WTC11 (cell line): Measurements from ENCODE around the gene GRPR. TPM values are rescaled to one million over a fixed set of nuclear protein-coding genes. Genes with fewer than 3 reads are reported as not detected.

Experiments
- ATAC-seq: fragments of 200-7000 bp; cut with Tn5 transposase; 2 replicates; pipeline ENCODE4 v1.10.0; 2021; ENCODE audit warnings: mild to moderate bottlenecking, moderate library complexity
- CTCF ChIA-PET: fragments of 300-600 bp; sonication (Branson Sonifier 250); formaldehyde crosslinking; loops from one replicate; lab custom pipeline; 2021; ENCODE audit warnings: antibody characterized with exemption; lab: Charles Lee
- POLR2A ChIA-PET: fragments of 350-600 bp; sonication (Branson Sonifier 250); formaldehyde crosslinking; loops from one replicate; lab custom pipeline; 2021; ENCODE audit warnings: antibody characterized with exemption; lab: Charles Lee
- DNase-seq: peaks from one replicate; pipeline ENCODE4 v3.0.0; 2021; ENCODE audit warnings: low spot score
- H3K27ac Mint-ChIP-seq: 2 replicates; pipeline ENCODE4 v1.8.0; 2021; ENCODE audit warnings: mixed read lengths
- H3K27me3 Mint-ChIP-seq: 2 replicates; pipeline ENCODE4 v1.8.0; 2021; ENCODE audit warnings: low read depth, mild to moderate bottlenecking, moderate library complexity, mixed read lengths
- H3K36me3 Mint-ChIP-seq: 2 replicates; pipeline ENCODE4 v1.8.0; 2021; ENCODE audit warnings: mixed read lengths
- H3K4me1 Mint-ChIP-seq: 2 replicates; pipeline ENCODE4 v1.8.0; 2022; ENCODE audit warnings: mixed read lengths
- H3K4me3 Mint-ChIP-seq: 2 replicates; pipeline ENCODE4 v1.8.0; 2021; ENCODE audit warnings: mild to moderate bottlenecking, moderate library complexity, mixed read lengths
- H3K9me3 Mint-ChIP-seq: 2 replicates; pipeline ENCODE4 v1.8.0; 2021; ENCODE audit warnings: mixed read lengths
- ATF1 ChIP-seq: sonication (generic); formaldehyde crosslinking; IDR thresholded peaks from 2 replicates; pipeline ENCODE4 v1.8.1; 2023; ENCODE audit warnings: mild to moderate bottlenecking, moderate library complexity, missing genetic modification reagents
- ATF3 ChIP-seq: sonication (generic); formaldehyde crosslinking; conservative IDR thresholded peaks from 2 replicates; pipeline ENCODE4 v1.8.1; 2022; ENCODE audit warnings: mild to moderate bottlenecking, missing genetic modification reagents
- E2F5 ChIP-seq: sonication (generic); formaldehyde crosslinking; IDR thresholded peaks from 2 replicates; pipeline ENCODE4 v1.8.1; 2022; ENCODE audit warnings: mild to moderate bottlenecking, moderate library complexity, missing genetic modification reagents
- FOXP1 ChIP-seq: sonication (generic); formaldehyde crosslinking; IDR thresholded peaks from 2 replicates; pipeline ENCODE4 v1.8.0; 2022; ENCODE audit warnings: missing genetic modification reagents, mild to moderate bottlenecking, moderate library complexity, borderline replicate concordance
- GTF2I ChIP-seq: fragments of 250-450 bp; sonication (Bioruptor Pico); conservative IDR thresholded peaks from 2 replicates; pipeline ENCODE4 v1.4.0; 2021; ENCODE audit warnings: mild to moderate bottlenecking
- MYBL2 ChIP-seq: sonication (generic); formaldehyde crosslinking; IDR thresholded peaks from 2 replicates; pipeline ENCODE4 v1.8.1; 2023; ENCODE audit warnings: mild to moderate bottlenecking, moderate library complexity, missing genetic modification reagents
- NR1H2 ChIP-seq: sonication (generic); formaldehyde crosslinking; IDR thresholded peaks from 2 replicates; pipeline ENCODE4 v1.9.0; 2021; ENCODE audit warnings: mild to moderate bottlenecking, moderate library complexity, missing genetic modification reagents
- RELA ChIP-seq: sonication (generic); formaldehyde crosslinking; IDR thresholded peaks from 2 replicates; pipeline ENCODE4 v1.8.1; 2022; ENCODE audit warnings: missing genetic modification reagents, mild to moderate bottlenecking, borderline replicate concordance
- RORB ChIP-seq: fragments of 250-450 bp; sonication (Bioruptor Pico); IDR thresholded peaks from 2 replicates; pipeline ENCODE4 v1.9.0; 2021; ENCODE audit warnings: mild to moderate bottlenecking
- TEAD1 ChIP-seq: sonication (generic); formaldehyde crosslinking; IDR thresholded peaks from 2 replicates; pipeline ENCODE4 v1.8.0; 2022; ENCODE audit warnings: mild to moderate bottlenecking, missing genetic modification reagents
- ZNF219 ChIP-seq: sonication (generic); formaldehyde crosslinking; IDR thresholded peaks from 2 replicates; pipeline ENCODE4 v1.8.0; 2023; ENCODE audit warnings: missing genetic modification reagents, mild to moderate bottlenecking, borderline replicate concordance
- ZNF263 ChIP-seq: sonication (generic); formaldehyde crosslinking; IDR thresholded peaks from 2 replicates; pipeline ENCODE4 v1.8.1; 2022; ENCODE audit warnings: low read depth, mild to moderate bottlenecking, moderate library complexity, missing genetic modification reagents
- total RNA-seq: library from RNA; stranded (reverse); gene quantifications from 3 replicates; pipeline ENCODE4 v1.2.3, GENCODE V29; 2021
- TF ChIP-seq, protein P1 (sequence below): fragments of 250-450 bp; sonication (Bioruptor Pico); IDR thresholded peaks from 2 replicates; pipeline ENCODE4 v1.9.0; 2021; ENCODE audit warnings: mild to moderate bottlenecking, borderline replicate concordance
- TF ChIP-seq, protein P2 (sequence below): sonication (generic); formaldehyde crosslinking; IDR thresholded peaks from 2 replicates; pipeline ENCODE4 v1.8.1; 2023; ENCODE audit warnings: mild to moderate bottlenecking, missing genetic modification reagents
- TF ChIP-seq, protein P3 (sequence below): sonication (generic); formaldehyde crosslinking; IDR thresholded peaks from 2 replicates; pipeline ENCODE4 v1.8.0; 2023; ENCODE audit warnings: missing genetic modification reagents, mild to moderate bottlenecking, borderline replicate concordance

The GRPR gene
- total RNA-seq, 1 experiment from 2014 or later = 8.9 TPM

DNA sequence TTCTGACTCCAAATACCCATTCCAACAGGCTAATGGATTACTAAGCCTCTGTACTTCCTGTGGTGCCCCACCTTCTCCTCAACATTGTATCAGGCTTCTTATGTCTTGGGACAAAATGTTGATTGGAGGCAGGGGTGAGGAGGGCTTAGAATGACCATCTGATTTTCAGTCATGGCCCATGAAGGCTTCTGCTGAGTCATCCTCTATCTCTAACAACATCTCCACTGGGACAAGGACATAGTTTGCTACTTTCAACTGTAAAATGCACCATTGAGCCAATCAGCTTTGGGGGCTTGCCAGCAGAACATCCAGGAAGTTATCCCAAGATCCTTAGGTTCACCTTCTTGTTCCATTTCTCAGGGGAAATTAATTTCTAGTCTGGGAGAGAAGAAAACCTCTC is 73.5 kb downstream of the GRPR start:
- ATAC-seq (no peak), DNase-seq (no peak)
- H3K36me3 Mint-ChIP-seq = peaks cover 8% of the 10 kb centered on the region; the same call in 1 of the 2 replicates
- no peak for TF ChIP-seq FOXP1
- no peak for TF ChIP-seq MYBL2 (CRISPR knock-in tag)
- TF ChIP-seq NR1H2 (CRISPR knock-in tag) = no peak
- no peak for TF ChIP-seq ATF1 (CRISPR knock-in tag)
- TF ChIP-seq ATF3 (CRISPR knock-in tag) = no peak
- TF ChIP-seq E2F5 (CRISPR knock-in tag) = no peak
- TF ChIP-seq ZNF219 (CRISPR knock-in tag) = no peak
- TF ChIP-seq, protein P1, sequence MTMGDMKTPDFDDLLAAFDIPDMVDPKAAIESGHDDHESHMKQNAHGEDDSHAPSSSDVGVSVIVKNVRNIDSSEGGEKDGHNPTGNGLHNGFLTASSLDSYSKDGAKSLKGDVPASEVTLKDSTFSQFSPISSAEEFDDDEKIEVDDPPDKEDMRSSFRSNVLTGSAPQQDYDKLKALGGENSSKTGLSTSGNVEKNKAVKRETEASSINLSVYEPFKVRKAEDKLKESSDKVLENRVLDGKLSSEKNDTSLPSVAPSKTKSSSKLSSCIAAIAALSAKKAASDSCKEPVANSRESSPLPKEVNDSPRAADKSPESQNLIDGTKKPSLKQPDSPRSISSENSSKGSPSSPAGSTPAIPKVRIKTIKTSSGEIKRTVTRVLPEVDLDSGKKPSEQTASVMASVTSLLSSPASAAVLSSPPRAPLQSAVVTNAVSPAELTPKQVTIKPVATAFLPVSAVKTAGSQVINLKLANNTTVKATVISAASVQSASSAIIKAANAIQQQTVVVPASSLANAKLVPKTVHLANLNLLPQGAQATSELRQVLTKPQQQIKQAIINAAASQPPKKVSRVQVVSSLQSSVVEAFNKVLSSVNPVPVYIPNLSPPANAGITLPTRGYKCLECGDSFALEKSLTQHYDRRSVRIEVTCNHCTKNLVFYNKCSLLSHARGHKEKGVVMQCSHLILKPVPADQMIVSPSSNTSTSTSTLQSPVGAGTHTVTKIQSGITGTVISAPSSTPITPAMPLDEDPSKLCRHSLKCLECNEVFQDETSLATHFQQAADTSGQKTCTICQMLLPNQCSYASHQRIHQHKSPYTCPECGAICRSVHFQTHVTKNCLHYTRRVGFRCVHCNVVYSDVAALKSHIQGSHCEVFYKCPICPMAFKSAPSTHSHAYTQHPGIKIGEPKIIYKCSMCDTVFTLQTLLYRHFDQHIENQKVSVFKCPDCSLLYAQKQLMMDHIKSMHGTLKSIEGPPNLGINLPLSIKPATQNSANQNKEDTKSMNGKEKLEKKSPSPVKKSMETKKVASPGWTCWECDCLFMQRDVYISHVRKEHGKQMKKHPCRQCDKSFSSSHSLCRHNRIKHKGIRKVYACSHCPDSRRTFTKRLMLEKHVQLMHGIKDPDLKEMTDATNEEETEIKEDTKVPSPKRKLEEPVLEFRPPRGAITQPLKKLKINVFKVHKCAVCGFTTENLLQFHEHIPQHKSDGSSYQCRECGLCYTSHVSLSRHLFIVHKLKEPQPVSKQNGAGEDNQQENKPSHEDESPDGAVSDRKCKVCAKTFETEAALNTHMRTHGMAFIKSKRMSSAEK (CRISPR knock-in tag) = no peak
- TF ChIP-seq, protein P2, sequence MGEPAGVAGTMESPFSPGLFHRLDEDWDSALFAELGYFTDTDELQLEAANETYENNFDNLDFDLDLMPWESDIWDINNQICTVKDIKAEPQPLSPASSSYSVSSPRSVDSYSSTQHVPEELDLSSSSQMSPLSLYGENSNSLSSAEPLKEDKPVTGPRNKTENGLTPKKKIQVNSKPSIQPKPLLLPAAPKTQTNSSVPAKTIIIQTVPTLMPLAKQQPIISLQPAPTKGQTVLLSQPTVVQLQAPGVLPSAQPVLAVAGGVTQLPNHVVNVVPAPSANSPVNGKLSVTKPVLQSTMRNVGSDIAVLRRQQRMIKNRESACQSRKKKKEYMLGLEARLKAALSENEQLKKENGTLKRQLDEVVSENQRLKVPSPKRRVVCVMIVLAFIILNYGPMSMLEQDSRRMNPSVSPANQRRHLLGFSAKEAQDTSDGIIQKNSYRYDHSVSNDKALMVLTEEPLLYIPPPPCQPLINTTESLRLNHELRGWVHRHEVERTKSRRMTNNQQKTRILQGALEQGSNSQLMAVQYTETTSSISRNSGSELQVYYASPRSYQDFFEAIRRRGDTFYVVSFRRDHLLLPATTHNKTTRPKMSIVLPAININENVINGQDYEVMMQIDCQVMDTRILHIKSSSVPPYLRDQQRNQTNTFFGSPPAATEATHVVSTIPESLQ (CRISPR knock-in tag) = no peak
- no peak for TF ChIP-seq TEAD1 (CRISPR knock-in tag)
- no peak for TF ChIP-seq RELA (CRISPR knock-in tag)
- TF ChIP-seq GTF2I (CRISPR knock-in tag) = no peak
- TF ChIP-seq RORB (CRISPR knock-in tag) = no peak
- TF ChIP-seq ZNF263 (CRISPR knock-in tag) = no peak
- TF ChIP-seq, protein P3, sequence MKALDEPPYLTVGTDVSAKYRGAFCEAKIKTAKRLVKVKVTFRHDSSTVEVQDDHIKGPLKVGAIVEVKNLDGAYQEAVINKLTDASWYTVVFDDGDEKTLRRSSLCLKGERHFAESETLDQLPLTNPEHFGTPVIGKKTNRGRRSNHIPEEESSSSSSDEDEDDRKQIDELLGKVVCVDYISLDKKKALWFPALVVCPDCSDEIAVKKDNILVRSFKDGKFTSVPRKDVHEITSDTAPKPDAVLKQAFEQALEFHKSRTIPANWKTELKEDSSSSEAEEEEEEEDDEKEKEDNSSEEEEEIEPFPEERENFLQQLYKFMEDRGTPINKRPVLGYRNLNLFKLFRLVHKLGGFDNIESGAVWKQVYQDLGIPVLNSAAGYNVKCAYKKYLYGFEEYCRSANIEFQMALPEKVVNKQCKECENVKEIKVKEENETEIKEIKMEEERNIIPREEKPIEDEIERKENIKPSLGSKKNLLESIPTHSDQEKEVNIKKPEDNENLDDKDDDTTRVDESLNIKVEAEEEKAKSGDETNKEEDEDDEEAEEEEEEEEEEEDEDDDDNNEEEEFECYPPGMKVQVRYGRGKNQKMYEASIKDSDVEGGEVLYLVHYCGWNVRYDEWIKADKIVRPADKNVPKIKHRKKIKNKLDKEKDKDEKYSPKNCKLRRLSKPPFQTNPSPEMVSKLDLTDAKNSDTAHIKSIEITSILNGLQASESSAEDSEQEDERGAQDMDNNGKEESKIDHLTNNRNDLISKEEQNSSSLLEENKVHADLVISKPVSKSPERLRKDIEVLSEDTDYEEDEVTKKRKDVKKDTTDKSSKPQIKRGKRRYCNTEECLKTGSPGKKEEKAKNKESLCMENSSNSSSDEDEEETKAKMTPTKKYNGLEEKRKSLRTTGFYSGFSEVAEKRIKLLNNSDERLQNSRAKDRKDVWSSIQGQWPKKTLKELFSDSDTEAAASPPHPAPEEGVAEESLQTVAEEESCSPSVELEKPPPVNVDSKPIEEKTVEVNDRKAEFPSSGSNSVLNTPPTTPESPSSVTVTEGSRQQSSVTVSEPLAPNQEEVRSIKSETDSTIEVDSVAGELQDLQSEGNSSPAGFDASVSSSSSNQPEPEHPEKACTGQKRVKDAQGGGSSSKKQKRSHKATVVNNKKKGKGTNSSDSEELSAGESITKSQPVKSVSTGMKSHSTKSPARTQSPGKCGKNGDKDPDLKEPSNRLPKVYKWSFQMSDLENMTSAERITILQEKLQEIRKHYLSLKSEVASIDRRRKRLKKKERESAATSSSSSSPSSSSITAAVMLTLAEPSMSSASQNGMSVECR (CRISPR knock-in tag) = no peak
- ChIA-PET POLR2A (no interaction called here), CTCF (no interaction called here)
- H3K4me3 Mint-ChIP-seq = no peak overlapping the region
- no peak overlapping the region for H3K27ac Mint-ChIP-seq
- no peaks in the 10 kb centered on the region for H3K27me3 Mint-ChIP-seq
- H3K4me1 Mint-ChIP-seq = peaks cover 43% of the 10 kb centered on the region
- H3K9me3 Mint-ChIP-seq = peaks cover 6% of the 10 kb centered on the region
